PFSK-1 (cell line): ENCODE data around the gene ADGRG4.

Experiments
- FOXP2 ChIP-seq: optimal IDR thresholded peaks from 2 replicates; pipeline ENCODE3; 2011; ENCODE audit warnings: borderline replicate concordance, control low read depth, inconsistent platforms; ENCODE audit not compliant: insufficient read depth; ENCODE audit errors: extremely low read length, extremely low read depth
- POLR2AphosphoS5 ChIP-seq: IDR thresholded peaks from 2 replicates; pipeline ENCODE4 v1.6.1; 2012; ENCODE audit warnings: low read depth, mild to moderate bottlenecking, control low read depth, low read length, moderate library complexity
- SIN3A ChIP-seq: IDR thresholded peaks from 2 replicates; pipeline ENCODE4 v1.6.1; 2012; ENCODE audit warnings: mild to moderate bottlenecking, low read length, moderate library complexity, borderline replicate concordance; ENCODE audit not compliant: insufficient read depth
- TAF1 ChIP-seq: IDR thresholded peaks from 2 replicates; pipeline ENCODE4 v1.6.1; 2012; ENCODE audit warnings: low read length, control low read depth, borderline replicate concordance; ENCODE audit not compliant: insufficient read depth
- TF ChIP-seq, protein P1 (sequence below), 2 experiments: IDR thresholded peaks; 2 replicates each; pipeline versions ENCODE4 v1.6.1 to v1.8.0; 2011 to 2012; ENCODE audit warnings: low read depth in 2 of 2, low read length in 2 of 2, control low read depth in 1 of 2, inconsistent platforms in 1 of 2, mild to moderate bottlenecking in 1 of 2, moderate library complexity in 1 of 2; ENCODE audit not compliant: insufficient read depth in 1 of 2

ADGRG4 gene

GRCh38 chrX:136405126-136405525 lies 104.4 kb downstream of the ADGRG4 start:
- TF ChIP-seq SIN3A, result no peak
- TF ChIP-seq POLR2AphosphoS5, result no peak
- TF ChIP-seq, protein P1, sequence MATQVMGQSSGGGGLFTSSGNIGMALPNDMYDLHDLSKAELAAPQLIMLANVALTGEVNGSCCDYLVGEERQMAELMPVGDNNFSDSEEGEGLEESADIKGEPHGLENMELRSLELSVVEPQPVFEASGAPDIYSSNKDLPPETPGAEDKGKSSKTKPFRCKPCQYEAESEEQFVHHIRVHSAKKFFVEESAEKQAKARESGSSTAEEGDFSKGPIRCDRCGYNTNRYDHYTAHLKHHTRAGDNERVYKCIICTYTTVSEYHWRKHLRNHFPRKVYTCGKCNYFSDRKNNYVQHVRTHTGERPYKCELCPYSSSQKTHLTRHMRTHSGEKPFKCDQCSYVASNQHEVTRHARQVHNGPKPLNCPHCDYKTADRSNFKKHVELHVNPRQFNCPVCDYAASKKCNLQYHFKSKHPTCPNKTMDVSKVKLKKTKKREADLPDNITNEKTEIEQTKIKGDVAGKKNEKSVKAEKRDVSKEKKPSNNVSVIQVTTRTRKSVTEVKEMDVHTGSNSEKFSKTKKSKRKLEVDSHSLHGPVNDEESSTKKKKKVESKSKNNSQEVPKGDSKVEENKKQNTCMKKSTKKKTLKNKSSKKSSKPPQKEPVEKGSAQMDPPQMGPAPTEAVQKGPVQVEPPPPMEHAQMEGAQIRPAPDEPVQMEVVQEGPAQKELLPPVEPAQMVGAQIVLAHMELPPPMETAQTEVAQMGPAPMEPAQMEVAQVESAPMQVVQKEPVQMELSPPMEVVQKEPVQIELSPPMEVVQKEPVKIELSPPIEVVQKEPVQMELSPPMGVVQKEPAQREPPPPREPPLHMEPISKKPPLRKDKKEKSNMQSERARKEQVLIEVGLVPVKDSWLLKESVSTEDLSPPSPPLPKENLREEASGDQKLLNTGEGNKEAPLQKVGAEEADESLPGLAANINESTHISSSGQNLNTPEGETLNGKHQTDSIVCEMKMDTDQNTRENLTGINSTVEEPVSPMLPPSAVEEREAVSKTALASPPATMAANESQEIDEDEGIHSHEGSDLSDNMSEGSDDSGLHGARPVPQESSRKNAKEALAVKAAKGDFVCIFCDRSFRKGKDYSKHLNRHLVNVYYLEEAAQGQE (IDR thresholded peaks at IDR 0.05; ENCODE audit: insufficient read depth in 1 of 2, low read depth in 2 of 2, low read length in 2 of 2), result no peak
- no peak for TF ChIP-seq TAF1
- TF ChIP-seq FOXP2, result no peak

DNA sequence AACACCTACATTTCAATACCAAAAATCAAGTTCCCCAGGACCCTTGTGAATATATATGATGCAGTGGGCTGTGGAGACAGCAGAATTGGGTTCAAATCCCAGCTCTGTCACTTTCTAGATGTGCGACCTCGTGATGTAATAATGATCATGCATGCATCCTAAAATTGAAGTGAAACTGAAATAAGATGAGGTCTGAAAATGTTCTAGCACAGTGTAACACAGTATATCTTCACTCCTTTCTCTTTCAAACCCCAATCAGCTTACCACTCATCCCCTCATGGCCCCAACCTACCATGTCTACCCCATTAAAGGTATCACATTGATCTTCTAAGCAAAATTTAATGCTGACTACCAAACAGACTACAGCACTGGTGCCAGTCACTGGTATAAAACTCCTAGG lies 117.0 kb downstream of the ADGRG4 start:
- TF ChIP-seq FOXP2, result no peak
- TF ChIP-seq TAF1, result no peak
- TF ChIP-seq SIN3A, result no peak
- TF ChIP-seq, protein P1 (IDR thresholded peaks at IDR 0.05; ENCODE audit: insufficient read depth in 1 of 2, low read depth in 2 of 2, low read length in 2 of 2), result no peak
- no peak for TF ChIP-seq POLR2AphosphoS5

- TF ChIP-seq FOXP2, result no peak
- TF ChIP-seq, protein P1 (IDR thresholded peaks at IDR 0.05; ENCODE audit: insufficient read depth in 1 of 2, low read depth in 2 of 2, low read length in 2 of 2), result no peak
- TF ChIP-seq TAF1, result no peak
- TF ChIP-seq SIN3A, result no peak
- no peak for TF ChIP-seq POLR2AphosphoS5
These were observed 120.6 kb downstream of the ADGRG4 start for GRCh38 chrX:136421338-136421737.

DNA sequence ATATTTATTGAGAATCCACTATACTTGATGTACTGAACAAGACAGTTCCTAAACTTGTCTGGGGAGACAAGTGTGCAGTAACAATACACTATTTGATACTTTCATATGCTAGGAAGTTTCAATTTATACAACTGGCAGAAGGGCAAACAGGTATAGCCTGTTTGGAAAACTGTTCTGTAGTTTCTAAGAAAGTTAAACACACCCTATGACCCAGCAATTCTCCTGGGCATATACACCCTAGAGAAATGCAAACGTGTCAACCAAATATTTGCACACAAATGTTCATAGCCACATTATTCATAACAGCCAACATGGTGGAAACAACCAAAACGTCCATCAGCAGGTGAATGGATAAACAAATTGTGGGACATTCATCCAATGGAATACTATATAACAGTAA lies 123.0 kb downstream of the ADGRG4 start:
- TF ChIP-seq SIN3A (no peak), TAF1 (no peak), POLR2AphosphoS5 (no peak), FOXP2 (no peak)
- TF ChIP-seq, protein P1 (IDR thresholded peaks at IDR 0.05; ENCODE audit: insufficient read depth in 1 of 2, low read depth in 2 of 2, low read length in 2 of 2), result no peak

DNA sequence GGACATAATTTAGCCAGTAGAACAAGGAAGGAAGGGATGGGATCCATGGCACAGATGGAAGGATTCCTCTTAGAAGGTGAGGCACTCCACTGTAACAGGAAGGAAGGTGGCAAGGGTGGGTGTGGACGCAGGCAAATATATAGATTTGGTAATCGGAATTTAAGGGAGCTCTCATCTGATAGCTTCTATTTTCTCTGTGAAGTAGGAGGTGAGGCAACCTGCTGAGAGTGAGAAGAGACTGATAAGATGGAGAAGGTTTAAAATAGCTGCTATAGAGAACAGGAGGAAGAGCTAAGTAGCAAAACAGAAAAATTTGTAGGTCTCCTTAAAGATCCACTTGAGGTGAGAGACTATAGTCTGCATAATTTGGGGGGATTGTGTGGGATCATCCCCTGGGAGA lies 125.2 kb downstream of the ADGRG4 start:
- no peak for TF ChIP-seq FOXP2
- TF ChIP-seq SIN3A, result no peak
- TF ChIP-seq, protein P1 (IDR thresholded peaks at IDR 0.05; ENCODE audit: insufficient read depth in 1 of 2, low read depth in 2 of 2, low read length in 2 of 2), result no peak
- no peak for TF ChIP-seq POLR2AphosphoS5
- TF ChIP-seq TAF1, result no peak
